Measurements from ENCODE around the gene PHF21A. TPM values are rescaled to one million over a fixed set of nuclear protein-coding genes. Genes with fewer than 3 reads are reported as not detected.

PHF21A gene
- total RNA-seq, 1 donor from 2014 or later, result 66.8 TPM

DNA sequence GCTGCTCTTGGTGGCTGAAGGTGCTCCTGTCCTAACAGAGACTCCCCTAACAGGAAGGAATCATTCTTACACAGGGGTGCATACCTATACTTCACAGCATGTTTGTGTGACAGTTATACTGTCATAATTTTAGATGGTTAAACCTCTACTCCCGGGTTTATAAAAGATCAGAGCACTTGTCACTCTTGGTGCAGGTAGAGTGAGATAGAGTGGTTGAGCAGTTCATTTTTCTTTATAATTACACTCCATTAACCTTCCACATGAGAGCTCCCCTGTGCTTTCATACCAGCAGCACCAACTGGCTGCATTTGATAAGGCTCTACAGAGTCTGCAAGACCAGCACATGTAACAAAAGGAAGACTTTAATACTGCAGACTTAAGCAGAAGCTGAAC is 125.9 kb downstream of the PHF21A start:
- Histone ChIP-seq H3K27me3 (no peaks in the 10 kb centered on the region), H3K4me3 (no peak overlapping the region), H3K9me3 (no peaks in the 10 kb centered on the region), H3K27ac (no peak overlapping the region), H3K4me1 (peaks cover 27% of the 10 kb centered on the region), H3K36me3 (no peaks in the 10 kb centered on the region)
- no peak for TF ChIP-seq CTCF (IDR thresholded peaks at IDR 0.05)
- no peak for TF ChIP-seq POLR2AphosphoS5 (IDR thresholded peaks at IDR 0.05; ENCODE audit: insufficient read depth in 1 of 2, low read depth in 1 of 2)
- TF ChIP-seq POLR2A (IDR thresholded peaks at IDR 0.05), result no peak
- no peak for DNase-seq (ENCODE audit: extremely low spot score in 2 of 2)
- intact Hi-C loops (cut with DNase I), result no loop called here

DNA sequence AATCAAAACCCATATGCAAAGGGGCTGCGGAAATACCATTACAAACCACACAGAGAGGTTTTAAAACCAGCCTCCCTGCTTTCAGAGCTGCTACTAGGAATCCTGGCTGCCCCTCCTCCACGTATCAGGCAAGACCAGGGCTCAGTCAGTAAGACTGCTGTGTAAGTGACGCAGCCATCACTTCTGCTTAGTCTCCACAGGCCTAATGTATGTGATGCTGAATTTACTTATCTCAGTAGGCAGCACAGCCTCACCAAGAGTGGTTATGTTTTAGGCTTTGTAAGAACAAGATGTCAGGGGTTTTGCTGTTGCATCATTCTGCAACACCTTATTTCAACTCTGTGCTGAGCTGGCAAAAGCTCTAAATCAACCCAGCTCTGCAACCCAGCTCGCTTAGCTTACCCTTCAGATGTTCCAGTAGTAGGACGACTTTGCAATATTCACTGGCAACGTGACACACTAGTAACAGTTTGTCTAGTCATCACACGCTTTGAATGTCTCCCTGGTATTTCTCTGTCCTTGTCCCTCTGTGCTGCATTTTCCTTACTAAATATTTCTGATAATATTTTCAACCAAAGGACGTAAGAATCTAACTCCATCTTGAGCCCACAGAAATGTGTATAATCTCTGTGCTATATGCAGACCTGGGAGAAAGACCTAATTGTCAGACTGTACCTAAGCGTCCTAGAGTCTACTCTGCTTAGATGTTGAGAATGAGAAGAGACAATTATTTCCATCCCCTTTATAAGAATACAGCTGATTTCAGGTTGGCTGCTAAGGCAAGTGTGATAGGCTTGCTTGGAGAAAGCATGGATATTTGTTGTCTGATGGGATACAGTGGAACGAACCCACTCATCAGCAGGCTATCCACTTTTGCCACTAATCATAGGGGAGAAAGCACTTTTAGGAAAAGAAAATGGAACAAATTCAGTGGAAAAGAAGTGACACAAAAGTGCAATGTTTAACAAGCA is 126.6 kb downstream of the PHF21A start:
- H3K4me3 ChIP-seq, result no peak overlapping the region
- peaks cover 27% of the 10 kb centered on the region for H3K4me1 ChIP-seq
- no peaks in the 10 kb centered on the region for H3K36me3 ChIP-seq
- TF ChIP-seq POLR2A (IDR thresholded peaks at IDR 0.05) (no peak), POLR2AphosphoS5 (IDR thresholded peaks at IDR 0.05; ENCODE audit: insufficient read depth in 1 of 2, low read depth in 1 of 2) (no peak), CTCF (IDR thresholded peaks at IDR 0.05) (no peak)
- no peaks in the 10 kb centered on the region for H3K9me3 ChIP-seq
- DNase-seq (ENCODE audit: extremely low spot score in 2 of 2), result no peak
- no peak overlapping the region for H3K27ac ChIP-seq
- no peaks in the 10 kb centered on the region for H3K27me3 ChIP-seq
- intact Hi-C loops (cut with DNase I), result no loop called here

GRCh38 chr11:45993531-45994001 is 127.7 kb downstream of the PHF21A start:
- intact Hi-C loops (cut with DNase I), result no loop called here
- no peak for TF ChIP-seq POLR2AphosphoS5 (IDR thresholded peaks at IDR 0.05; ENCODE audit: insufficient read depth in 1 of 2, low read depth in 1 of 2)
- TF ChIP-seq CTCF (IDR thresholded peaks at IDR 0.05), result no peak
- TF ChIP-seq POLR2A (IDR thresholded peaks at IDR 0.05), result no peak
- H3K9me3 ChIP-seq, result no peaks in the 10 kb centered on the region
- H3K4me1 ChIP-seq, result peaks cover 27% of the 10 kb centered on the region
- no peaks in the 10 kb centered on the region for H3K27me3 ChIP-seq
- no peak overlapping the region for H3K4me3 ChIP-seq
- peak overlapping the region; percentile 24 for H3K27ac ChIP-seq
- DNase-seq (ENCODE audit: extremely low spot score in 2 of 2), result no peak
- no peaks in the 10 kb centered on the region for H3K36me3 ChIP-seq

DNA sequence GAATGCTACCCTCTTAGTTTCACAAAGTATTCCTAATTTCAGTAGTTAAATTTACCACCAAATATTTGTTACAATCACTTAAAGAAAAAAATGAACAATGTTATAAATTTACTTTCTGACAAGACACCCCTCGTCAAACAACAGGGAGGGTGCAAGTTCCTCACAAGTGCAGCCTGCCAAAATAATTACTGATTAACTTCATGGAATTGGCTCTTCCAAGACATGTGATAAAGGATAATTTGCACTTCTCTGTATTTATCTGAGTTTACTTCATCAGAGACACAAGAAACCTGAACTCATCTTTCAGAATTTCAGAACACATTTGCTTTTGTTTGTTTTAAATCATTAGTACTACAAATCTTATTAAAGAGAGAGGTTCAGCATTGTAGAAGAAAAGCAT is 132.3 kb downstream of the PHF21A start:
- Histone ChIP-seq H3K27ac (no peak overlapping the region), H3K36me3 (no peaks in the 10 kb centered on the region), H3K4me3 (no peak overlapping the region), H3K9me3 (no peaks in the 10 kb centered on the region), H3K27me3 (no peaks in the 10 kb centered on the region), H3K4me1 (peaks cover 18% of the 10 kb centered on the region)
- no peak for DNase-seq (ENCODE audit: extremely low spot score in 2 of 2)
- no peak for TF ChIP-seq CTCF (IDR thresholded peaks at IDR 0.05)
- TF ChIP-seq POLR2AphosphoS5 (IDR thresholded peaks at IDR 0.05; ENCODE audit: insufficient read depth in 1 of 2, low read depth in 1 of 2), result no peak
- TF ChIP-seq POLR2A (IDR thresholded peaks at IDR 0.05), result no peak
- intact Hi-C loops (cut with DNase I), result no loop called here

GRCh38 chr11:45985212-45985611 is 136.0 kb downstream of the PHF21A start:
- intact Hi-C loops (cut with DNase I), result no loop called here
- no peaks in the 10 kb centered on the region for H3K9me3 ChIP-seq
- TF ChIP-seq CTCF (IDR thresholded peaks at IDR 0.05), result no peak
- TF ChIP-seq POLR2AphosphoS5 (IDR thresholded peaks at IDR 0.05; ENCODE audit: insufficient read depth in 1 of 2, low read depth in 1 of 2), result no peak
- no peak for TF ChIP-seq POLR2A (IDR thresholded peaks at IDR 0.05)
- H3K4me1 ChIP-seq, result peaks cover 13% of the 10 kb centered on the region
- DNase-seq (ENCODE audit: extremely low spot score in 2 of 2), result no peak
- no peaks in the 10 kb centered on the region for H3K36me3 ChIP-seq
- no peaks in the 10 kb centered on the region for H3K27me3 ChIP-seq
- no peak overlapping the region for H3K4me3 ChIP-seq
- H3K27ac ChIP-seq, result no peak overlapping the region
